HepG2 (cell line): ENCODE measurements around the gene SMIM1. TPM values are rescaled to one million over a fixed set of nuclear protein-coding genes. Genes with fewer than 3 reads are reported as not detected.

Source experiments
- CBX1 ChIP-seq: IDR thresholded peaks from one replicate; pipeline ENCODE4 v1.6.1; 2016; ENCODE audit warnings: antibody characterized with exemption, low read depth
- DMAP1 ChIP-seq: IDR thresholded peaks from 2 replicates; pipeline ENCODE4 v1.6.1; 2016
- GATAD1 ChIP-seq: IDR thresholded peaks from 2 replicates; pipeline ENCODE4 v1.6.1; 2016; ENCODE audit warnings: missing genetic modification reagents, missing compliant biosample characterization
- HNF4A ChIP-seq: sonication (generic); formaldehyde crosslinking; IDR thresholded peaks from 2 replicates; pipeline ENCODE4 v1.4.0; 2020; ENCODE audit warnings: missing genetic modification reagents
- IKZF1 ChIP-seq: fragments of 450-650 bp; IDR thresholded peaks from 2 replicates; pipeline ENCODE4 v1.7.1; 2016
- KDM2A ChIP-seq: sonication (generic); formaldehyde crosslinking; IDR thresholded peaks from 2 replicates; pipeline ENCODE4 v1.4.0; 2020; ENCODE audit warnings: low read depth, missing genetic modification reagents, borderline replicate concordance
- SMC3 ChIP-seq: IDR thresholded peaks from 2 replicates; pipeline ENCODE4 v1.6.1; 2011; ENCODE audit warnings: low read length, improper control_type of control experiment
- ZNF782 ChIP-seq: sonication (generic); formaldehyde crosslinking; IDR thresholded peaks from 2 replicates; pipeline ENCODE4 v1.4.0; 2020; ENCODE audit warnings: missing genetic modification reagents, mild to moderate bottlenecking, borderline replicate concordance
- ZNF850 ChIP-seq: sonication (generic); formaldehyde crosslinking; conservative IDR thresholded peaks from 2 replicates; pipeline ENCODE4 v1.9.0; 2021; ENCODE audit warnings: mild to moderate bottlenecking, missing genetic modification reagents
- polyA plus RNA-seq, 8 experiments: library from polyadenylated mRNA; depleted of rRNA in 3 of 8; stranded (reverse) in 7 of 8; unstranded in 1 of 8; fragments of >200 nt; fragmentation: Illumina TruSeq in 4 of 8; extraction: Trizol in 4 of 8; gene quantifications; 2 replicates each; pipeline versions ENCODE4 v1.2.1 to v1.2.3, GENCODE V29; 2011 to 2016; ENCODE audit warnings: low read depth in 4 of 8, missing spikeins in 1 of 8, mixed read lengths in 1 of 8; ENCODE audit not compliant: insufficient read depth in 1 of 8
- total RNA-seq, 5 experiments: library from RNA; depleted of rRNA; stranded (reverse); fragments of >200 nt; fragmentation: Illumina TruSeq; extraction: Trizol; gene quantifications; 2 replicates each; pipeline ENCODE4 v1.2.3, GENCODE V29; 2016; ENCODE audit warnings: low read depth in 1 of 5
- TF ChIP-seq, protein P1 (sequence below): sonication (generic); formaldehyde crosslinking; IDR thresholded peaks from 2 replicates; pipeline ENCODE4 v1.5.0; 2020; ENCODE audit warnings: missing genetic modification reagents
- TF ChIP-seq, protein P2 (sequence below), 2 experiments: IDR thresholded peaks; 2 replicates each; pipeline ENCODE4 v1.6.1; 2011 to 2012; ENCODE audit warnings: low read length in 2 of 2, borderline replicate concordance in 1 of 2, low read depth in 1 of 2, mild to moderate bottlenecking in 1 of 2, moderate library complexity in 1 of 2
- TF ChIP-seq, protein P3 (sequence below): sonication (generic); formaldehyde crosslinking; IDR thresholded peaks from 2 replicates; pipeline ENCODE4 v1.5.1; 2020; ENCODE audit warnings: mild to moderate bottlenecking, moderate library complexity, missing genetic modification reagents
- TF ChIP-seq, protein P4 (sequence below), 2 experiments: fragments of 450-650 bp in 1 of 2; sonication (generic) in 1 of 2; formaldehyde crosslinking in 1 of 2; IDR thresholded peaks; 2 replicates each; pipeline versions ENCODE4 v1.6.1 to v1.8.0; 2016 to 2022; ENCODE audit warnings: antibody characterized with exemption in 1 of 2, mild to moderate bottlenecking in 1 of 2, missing genetic modification reagents in 1 of 2

Gene SMIM1
- total and polyA plus RNA-seq, 2 of the 13 experiments (the other 11 are each of a cell fraction or from before 2014, with no cell fraction given) = 12.4 to 56.3 TPM

DNA sequence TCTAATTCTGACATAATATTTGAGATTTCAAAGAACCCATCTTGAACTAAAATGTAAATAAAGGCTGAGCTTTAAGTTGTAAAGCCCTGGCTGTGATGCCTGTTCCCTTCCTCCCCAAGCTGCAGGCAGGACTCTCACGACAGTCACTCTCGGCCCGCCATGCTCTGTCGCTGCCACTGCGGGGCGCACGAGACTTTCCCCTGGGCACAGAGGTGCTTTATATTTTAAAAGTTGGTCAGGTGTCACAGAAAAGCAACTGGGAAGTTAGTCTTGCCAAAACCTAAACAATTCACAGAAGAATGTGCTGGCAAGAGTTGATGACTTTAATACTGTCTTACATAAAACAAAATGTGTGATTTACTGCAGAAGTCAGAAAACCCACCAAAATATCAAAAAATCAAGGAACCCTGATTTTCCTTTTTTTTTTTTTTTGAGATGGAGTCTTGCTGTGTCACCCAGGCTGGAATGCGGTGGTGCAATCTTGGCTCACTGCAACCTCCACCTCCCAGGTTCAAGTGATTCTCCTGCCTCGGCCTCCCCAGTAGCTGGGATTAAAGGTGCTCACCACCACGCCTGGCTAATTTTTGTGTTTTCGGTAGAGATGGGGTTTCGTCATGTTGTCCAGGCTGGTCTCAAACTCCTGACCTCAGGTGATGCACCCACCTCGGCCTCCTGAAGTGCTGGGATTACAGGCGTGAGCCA lies 13.1 kb downstream of the SMIM1 start (continued):
- TF ChIP-seq, protein P1, sequence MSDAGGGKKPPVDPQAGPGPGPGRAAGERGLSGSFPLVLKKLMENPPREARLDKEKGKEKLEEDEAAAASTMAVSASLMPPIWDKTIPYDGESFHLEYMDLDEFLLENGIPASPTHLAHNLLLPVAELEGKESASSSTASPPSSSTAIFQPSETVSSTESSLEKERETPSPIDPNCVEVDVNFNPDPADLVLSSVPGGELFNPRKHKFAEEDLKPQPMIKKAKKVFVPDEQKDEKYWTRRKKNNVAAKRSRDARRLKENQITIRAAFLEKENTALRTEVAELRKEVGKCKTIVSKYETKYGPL (CRISPR knock-in tag) = no peak
- TF ChIP-seq KDM2A (CRISPR knock-in tag) = peak; percentile 22; the same call in 1 of the 2 replicates
- TF ChIP-seq, protein P2, sequence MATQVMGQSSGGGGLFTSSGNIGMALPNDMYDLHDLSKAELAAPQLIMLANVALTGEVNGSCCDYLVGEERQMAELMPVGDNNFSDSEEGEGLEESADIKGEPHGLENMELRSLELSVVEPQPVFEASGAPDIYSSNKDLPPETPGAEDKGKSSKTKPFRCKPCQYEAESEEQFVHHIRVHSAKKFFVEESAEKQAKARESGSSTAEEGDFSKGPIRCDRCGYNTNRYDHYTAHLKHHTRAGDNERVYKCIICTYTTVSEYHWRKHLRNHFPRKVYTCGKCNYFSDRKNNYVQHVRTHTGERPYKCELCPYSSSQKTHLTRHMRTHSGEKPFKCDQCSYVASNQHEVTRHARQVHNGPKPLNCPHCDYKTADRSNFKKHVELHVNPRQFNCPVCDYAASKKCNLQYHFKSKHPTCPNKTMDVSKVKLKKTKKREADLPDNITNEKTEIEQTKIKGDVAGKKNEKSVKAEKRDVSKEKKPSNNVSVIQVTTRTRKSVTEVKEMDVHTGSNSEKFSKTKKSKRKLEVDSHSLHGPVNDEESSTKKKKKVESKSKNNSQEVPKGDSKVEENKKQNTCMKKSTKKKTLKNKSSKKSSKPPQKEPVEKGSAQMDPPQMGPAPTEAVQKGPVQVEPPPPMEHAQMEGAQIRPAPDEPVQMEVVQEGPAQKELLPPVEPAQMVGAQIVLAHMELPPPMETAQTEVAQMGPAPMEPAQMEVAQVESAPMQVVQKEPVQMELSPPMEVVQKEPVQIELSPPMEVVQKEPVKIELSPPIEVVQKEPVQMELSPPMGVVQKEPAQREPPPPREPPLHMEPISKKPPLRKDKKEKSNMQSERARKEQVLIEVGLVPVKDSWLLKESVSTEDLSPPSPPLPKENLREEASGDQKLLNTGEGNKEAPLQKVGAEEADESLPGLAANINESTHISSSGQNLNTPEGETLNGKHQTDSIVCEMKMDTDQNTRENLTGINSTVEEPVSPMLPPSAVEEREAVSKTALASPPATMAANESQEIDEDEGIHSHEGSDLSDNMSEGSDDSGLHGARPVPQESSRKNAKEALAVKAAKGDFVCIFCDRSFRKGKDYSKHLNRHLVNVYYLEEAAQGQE (IDR thresholded peaks at IDR 0.05; ENCODE audit: borderline replicate concordance in 1 of 2, low read depth in 1 of 2, low read length in 2 of 2) = no peak
- peak; percentile 32; the same call in 1 of the 2 replicates for TF ChIP-seq GATAD1
- TF ChIP-seq DMAP1 (CRISPR knock-in tag) = no peak
- TF ChIP-seq IKZF1 = no peak
- no peak for TF ChIP-seq ZNF850 (CRISPR knock-in tag)
- TF ChIP-seq HNF4A (CRISPR knock-in tag) = no peak
- TF ChIP-seq, protein P3, sequence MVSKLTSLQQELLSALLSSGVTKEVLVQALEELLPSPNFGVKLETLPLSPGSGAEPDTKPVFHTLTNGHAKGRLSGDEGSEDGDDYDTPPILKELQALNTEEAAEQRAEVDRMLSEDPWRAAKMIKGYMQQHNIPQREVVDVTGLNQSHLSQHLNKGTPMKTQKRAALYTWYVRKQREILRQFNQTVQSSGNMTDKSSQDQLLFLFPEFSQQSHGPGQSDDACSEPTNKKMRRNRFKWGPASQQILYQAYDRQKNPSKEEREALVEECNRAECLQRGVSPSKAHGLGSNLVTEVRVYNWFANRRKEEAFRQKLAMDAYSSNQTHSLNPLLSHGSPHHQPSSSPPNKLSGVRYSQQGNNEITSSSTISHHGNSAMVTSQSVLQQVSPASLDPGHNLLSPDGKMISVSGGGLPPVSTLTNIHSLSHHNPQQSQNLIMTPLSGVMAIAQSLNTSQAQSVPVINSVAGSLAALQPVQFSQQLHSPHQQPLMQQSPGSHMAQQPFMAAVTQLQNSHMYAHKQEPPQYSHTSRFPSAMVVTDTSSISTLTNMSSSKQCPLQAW (CRISPR knock-in tag) = 0 out of 2 replicates have a peak, but pooled peaks have one; percentile 20
- no peak for TF ChIP-seq ZNF782
- peak; percentile 22; the same call in 1 of the 2 replicates for TF ChIP-seq SMC3
- TF ChIP-seq, protein P4, sequence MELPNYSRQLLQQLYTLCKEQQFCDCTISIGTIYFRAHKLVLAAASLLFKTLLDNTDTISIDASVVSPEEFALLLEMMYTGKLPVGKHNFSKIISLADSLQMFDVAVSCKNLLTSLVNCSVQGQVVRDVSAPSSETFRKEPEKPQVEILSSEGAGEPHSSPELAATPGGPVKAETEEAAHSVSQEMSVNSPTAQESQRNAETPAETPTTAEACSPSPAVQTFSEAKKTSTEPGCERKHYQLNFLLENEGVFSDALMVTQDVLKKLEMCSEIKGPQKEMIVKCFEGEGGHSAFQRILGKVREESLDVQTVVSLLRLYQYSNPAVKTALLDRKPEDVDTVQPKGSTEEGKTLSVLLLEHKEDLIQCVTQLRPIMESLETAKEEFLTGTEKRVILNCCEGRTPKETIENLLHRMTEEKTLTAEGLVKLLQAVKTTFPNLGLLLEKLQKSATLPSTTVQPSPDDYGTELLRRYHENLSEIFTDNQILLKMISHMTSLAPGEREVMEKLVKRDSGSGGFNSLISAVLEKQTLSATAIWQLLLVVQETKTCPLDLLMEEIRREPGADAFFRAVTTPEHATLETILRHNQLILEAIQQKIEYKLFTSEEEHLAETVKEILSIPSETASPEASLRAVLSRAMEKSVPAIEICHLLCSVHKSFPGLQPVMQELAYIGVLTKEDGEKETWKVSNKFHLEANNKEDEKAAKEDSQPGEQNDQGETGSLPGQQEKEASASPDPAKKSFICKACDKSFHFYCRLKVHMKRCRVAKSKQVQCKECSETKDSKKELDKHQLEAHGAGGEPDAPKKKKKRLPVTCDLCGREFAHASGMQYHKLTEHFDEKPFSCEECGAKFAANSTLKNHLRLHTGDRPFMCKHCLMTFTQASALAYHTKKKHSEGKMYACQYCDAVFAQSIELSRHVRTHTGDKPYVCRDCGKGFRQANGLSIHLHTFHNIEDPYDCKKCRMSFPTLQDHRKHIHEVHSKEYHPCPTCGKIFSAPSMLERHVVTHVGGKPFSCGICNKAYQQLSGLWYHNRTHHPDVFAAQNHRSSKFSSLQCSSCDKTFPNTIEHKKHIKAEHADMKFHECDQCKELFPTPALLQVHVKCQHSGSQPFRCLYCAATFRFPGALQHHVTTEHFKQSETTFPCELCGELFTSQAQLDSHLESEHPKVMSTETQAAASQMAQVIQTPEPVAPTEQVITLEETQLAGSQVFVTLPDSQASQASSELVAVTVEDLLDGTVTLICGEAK (IDR thresholded peaks at IDR 0.05) = no peak
- TF ChIP-seq, protein P4 (CRISPR knock-in tag; IDR thresholded peaks at IDR 0.05) = no peak
- no peak for TF ChIP-seq CBX1
